GM21786 (cell line): ENCODE data around the gene CASK.
"Not testable (repeated sequence)": the region's sequence is repeated elsewhere in the genome, so short reads cannot be mapped to it uniquely, and the experiment has no call there.

Source experiments
- ATAC-seq: cut with Tn5 transposase; IDR thresholded peaks from one replicate; pipeline ENCODE4 v1.9.1; 2021; ENCODE audit not compliant: unreplicated experiment

Gene CASK

DNA sequence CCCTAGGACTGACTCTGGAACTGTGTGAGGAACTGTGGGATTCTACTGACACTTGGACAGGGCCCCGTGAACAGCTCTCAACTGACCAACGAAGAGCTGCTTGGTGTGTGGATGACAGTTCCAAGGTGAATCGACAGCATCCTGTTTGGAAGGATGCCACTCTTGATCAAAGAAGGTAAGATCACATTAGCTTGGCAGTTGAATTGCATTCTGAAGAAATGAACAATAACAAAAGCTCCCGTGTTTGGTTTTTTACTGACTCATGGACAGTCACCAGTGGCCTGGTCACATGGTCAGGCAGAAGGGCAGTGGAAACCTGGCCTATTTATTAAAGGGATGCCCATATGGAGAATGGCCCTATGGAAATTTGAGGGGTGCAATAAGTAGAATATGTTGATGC, 267.7 kb downstream of the CASK start:
- no peak for ATAC-seq

DNA sequence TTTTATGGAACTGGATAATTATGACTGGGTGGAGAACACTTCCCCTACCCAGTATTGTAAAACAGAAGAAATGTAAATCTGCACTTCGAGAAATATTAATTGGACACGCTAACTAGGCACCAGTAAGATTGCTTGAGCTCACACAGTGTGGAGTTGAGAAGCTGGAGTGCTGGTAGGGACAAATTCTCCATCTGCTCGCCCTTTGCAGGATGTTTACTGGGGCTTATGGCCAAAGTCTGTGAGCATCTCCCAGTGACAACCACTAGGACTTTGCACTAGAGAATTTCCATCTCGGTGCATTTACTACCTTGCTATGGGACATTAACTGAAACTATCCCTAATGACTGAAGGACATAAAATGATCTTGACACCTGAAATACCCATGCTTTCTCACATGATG, 268.3 kb downstream of the CASK start:
- ATAC-seq: no peak

DNA sequence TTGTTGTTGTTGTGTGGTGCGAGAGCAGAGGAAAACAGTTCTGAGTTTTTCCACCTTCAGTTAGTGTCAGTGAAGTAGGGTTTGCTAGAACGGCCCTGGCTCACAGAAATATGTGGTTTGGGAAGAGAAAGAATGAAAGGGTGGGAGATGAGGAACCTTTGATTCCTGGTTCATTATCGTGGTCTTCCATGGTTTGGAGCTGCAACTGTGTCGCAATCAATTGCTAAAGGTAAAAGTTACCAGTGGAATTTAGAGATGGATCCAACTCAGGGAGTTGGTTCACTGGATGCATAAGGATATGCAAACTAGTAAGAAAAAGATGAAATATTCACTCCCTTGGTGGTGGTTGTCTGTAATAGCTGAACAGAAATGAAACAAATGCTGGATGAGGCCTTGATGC, 270.2 kb downstream of the CASK start:
- no peak for ATAC-seq

DNA sequence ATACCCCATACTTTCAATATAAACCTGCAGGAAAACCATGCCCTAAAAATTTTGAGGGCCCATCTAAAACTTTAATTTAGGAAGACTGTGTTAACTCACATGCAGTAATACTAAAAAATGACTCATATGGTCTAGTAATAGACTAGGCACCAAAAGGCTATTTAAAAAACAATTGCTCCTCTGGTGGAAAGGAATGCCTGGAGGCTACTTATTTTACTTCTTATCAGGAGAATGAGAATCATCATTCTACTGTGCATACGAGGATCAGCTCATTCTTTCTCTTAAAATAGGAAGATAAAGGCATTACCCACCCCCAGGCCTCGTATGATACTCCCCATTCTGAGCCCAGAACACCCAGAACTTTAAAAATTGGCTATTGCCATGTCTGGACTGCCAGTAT, 277.2 kb downstream of the CASK start:
- not testable (repeated sequence) for ATAC-seq

DNA sequence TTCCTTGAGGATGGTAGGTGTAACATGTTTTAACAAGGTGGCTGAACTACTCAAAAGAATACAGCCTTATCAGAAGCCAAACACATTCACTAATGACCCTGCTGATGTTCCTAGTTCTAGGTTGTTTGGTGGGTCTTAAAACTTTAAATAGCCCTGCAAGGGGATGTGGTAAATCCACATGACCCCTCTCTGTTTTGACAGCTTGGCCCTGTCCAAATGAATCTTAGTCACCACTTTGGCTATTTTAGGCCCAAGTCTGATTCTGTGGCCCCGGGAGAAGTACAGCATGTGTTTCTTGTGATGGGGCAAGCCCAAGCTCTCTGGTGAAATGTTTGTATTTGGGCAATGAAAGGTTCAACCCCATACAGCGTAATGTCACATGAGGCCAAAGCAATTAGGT, 289.1 kb downstream of the CASK start:
- no peak for ATAC-seq

DNA sequence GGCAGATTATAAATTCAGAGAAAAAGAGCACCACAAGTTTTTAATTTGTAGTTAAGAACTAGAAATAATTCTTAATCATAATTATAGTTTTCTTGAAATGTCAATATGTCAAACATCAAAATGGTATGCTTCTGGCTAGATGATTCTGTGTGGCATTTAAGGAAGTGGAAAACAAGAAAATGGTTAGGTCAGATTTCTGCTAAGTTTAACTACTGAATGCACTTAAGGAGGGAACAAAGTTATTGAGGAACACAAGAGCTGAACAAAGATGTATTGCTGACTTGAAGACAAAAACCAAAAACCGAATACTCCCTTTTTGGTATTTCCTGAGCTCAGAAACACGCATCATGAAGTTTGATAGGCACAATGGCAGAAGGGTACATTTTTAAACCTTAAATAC, 293.3 kb downstream of the CASK start:
- no peak for ATAC-seq

DNA sequence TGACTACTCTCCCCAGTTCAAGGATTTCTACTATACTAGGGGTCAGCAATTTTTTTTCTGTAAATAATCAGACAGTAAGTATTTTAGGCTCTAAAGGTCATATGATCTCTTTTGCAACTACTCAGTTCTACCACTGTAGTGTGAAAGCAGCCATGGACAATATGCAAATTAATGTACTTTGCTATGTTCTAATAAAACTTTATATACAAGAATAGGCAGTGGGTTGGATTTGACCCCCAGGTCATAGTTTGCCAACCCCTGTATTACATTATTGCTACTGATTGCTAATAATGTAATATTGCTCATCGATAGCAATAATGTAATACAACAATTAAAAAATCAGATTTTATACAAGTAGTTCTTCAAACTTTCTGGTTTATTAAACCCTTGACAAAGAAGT, 293.8 kb downstream of the CASK start:
- no peak for ATAC-seq

DNA sequence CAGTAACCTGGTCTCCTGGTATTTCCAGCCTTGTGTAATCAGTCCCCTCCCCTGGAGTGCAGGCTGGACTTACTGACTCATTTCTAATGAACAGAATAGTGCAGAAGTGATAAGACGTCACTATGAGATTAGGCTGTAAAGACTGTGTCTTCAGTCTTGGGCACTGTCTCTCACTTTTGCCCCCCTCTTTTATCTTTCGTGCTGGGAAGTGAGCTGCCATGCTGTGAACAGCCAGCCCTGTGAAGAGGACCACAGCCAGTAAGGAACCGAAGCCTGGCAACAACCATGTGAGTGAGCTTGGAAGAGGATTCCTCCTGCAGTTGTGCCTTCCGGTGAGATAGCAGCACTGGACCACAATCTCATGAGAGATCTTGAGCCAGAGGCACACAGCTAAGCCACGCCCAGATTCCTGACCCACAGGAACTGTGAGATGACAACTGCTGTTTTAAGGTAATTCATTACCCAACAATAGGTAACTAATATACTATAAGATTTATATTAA, 302.1 kb downstream of the CASK start:
- ATAC-seq: no peak

DNA sequence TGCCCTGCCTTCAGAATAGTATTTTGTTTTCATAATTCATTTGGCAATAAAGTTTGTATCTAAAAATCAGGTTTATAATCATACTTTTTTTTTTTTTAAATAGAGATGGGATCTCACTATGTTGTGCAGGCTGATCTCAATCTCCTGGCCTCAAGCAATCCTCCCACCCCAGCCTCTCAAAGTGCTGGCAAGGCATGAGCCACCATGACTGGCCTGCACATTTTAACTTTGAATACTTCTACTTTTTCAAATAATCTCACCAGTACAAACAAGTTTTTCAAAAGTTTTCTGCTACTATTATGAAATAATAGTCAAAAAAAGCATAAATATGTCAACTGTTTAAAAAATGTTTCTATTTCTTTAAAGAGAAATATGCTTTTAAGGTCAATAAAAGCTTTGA, 304.1 kb downstream of the CASK start:
- no peak for ATAC-seq

DNA sequence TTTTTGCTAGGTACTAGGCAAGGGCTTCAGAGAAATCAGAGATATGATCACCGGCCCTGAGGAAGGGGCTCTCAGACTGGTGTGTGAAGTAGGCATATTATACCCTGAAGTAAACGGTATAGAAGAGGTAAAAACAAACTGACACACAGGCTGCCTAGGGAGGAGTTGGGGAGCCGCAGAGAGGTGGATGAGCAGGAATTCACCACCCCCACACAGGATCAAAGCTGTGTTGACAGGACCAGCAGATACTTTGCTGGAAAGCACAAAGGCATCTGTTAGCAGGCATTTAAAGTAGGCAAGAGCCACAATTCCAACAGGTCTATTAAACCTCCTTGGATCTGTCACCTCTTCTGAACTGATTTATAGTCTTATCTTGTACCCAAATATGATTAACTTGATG, 306.4 kb downstream of the CASK start:
- ATAC-seq: no peak

DNA sequence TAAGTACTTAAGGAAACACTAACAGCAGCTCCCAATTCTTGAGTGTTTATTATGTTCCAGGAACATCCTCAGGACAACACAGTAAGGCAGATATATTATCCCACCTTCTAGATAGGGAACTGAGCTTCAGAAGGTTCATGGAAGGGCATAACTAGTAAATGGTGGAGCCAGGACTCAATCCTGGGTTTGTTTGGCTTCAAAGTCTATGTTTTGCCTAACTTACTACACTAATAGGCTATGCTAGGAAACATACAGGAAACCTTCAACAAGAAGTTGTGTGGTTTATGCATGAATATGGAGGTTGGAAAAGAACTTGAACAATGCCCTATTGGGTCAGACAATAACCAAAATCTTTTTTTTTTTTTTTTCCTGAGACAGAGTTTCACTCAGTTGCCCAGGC, 307.1 kb downstream of the CASK start:
- no peak for ATAC-seq

DNA sequence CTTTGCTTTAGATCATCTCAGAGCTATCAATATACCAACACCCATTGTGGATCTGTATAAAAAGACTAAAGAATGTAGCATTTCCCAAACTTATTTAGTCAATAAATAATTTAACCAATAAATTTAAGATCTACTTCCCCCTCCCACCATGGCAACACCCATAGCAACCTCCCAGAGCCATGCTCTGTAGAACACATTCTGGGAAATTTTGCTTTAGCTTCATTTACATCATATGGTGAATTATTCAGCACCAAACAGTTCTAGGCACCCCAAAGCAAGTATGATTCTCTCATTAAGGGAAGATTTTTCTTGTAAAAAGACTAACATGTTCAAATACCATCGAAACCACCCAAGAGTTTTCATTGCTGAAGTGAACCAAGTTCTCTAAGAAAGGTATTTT, 315.1 kb downstream of the CASK start:
- ATAC-seq: no peak

DNA sequence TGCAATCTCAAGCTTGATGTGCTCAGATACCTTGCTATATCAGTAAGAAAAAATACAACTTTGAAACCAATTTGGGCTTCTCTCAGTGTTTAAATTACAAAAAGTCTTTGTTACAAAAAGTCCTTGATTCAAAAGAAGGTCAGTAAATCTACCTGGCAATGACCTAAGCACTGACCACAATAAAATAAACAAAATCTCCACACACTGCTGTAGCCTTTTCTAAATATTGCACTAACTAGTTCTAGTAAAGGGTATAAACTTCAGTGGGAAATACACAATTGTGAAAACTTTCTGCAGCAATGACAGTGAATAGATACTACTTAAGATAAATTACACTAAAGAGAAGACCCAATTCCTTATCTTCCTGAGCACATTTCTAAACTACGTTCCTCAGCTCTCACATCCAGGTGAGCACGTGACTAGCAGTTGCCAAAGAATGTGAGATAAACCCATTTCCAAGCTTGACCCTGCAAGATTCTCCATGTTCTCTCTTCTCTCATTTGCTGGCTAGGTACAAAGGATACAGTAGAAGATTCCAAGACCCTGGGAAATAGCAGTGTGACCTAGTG, 316.0 kb downstream of the CASK start:
- no peak for ATAC-seq

DNA sequence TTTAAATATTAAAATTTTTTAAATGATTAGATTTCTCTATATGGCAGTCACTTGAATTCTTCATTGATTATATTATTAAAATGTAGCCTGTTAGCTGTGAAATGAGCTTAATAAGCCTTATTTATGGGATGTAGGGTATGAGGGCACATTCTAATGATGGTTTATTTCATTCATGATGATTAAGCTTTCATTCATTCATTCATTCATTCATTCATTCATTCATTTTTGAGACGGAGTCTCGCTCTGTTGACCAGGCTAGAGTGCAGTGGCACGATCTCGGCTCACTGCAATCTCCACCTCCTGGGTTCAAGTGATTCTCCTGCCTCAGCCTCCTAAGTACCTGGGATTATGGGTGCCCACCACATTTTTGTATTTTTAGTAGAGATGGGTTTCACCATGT, 317.3 kb downstream of the CASK start:
- not testable (repeated sequence) for ATAC-seq

DNA sequence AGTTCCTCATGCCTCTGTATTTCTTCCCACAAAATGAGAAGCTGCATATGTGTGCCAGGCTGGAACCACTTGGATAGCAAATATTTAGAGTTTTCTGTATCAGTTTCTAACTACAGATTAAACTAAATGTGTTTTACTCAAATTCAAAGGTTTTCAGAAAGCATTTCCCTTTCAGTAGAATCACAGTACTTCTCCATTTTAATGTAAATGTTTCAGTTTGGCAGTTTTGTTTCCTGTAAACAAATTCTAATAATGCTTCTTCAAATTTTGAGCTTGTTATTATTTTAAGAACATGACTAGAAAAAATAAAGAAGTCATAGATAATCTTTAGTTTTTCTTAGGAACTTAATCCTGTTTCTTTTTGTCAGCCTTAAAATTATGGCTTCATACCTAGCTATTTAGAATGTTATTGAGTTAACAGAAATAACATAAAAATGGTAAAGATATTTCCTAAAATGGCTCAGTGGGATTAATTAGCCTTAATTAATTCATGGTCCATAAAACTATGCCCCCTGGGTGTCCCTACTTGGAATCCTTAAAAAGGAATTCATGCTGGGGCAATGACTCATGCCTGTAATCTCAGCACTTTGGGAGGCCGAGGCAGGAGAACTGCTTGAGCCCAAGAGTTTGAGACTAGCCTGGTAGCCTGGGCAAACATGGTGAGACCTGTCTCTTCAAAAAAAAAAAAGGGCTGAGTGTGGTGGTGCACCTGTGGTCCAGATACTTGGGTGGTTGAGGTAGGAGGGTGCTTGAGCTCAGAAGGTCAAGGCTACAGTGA, 318.4 kb downstream of the CASK start:
- ATAC-seq: no peak

DNA sequence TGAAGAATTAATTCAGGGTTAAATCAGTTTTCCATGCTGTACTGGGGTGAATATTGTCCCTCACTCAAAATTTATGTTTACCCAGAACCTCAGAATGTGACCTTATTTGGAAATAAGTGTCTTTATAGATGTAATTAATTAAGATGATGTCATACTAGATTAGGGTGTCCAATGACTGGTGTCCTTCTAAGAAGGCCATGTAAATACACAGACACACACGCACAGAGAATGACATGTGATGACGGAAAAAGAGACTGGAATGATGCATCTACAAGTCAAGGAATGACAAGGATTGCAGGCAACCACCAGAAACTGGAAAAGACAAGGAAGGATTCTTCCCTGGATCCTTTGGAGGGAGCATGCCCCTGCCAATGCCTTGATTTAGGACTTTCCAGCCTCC, 319.2 kb downstream of the CASK start:
- ATAC-seq: no peak

DNA sequence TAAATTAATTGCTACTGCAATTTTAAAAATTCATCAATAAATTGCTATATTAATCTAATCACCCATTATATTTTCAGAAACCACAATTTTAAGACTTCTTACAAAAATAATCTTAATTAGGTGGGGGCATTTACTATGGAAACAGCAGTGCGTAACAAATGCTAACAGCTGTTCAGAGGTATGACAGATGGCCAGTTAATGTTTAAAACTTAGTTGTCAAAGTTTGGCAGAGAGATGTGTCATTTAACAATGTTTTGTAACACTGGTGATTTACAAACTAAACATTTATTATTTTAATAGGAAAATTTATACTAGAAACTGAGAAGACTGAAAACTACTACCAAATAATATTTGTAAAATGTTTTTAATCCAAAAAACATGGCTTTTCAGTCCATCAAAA, 319.8 kb downstream of the CASK start:
- no peak for ATAC-seq

DNA sequence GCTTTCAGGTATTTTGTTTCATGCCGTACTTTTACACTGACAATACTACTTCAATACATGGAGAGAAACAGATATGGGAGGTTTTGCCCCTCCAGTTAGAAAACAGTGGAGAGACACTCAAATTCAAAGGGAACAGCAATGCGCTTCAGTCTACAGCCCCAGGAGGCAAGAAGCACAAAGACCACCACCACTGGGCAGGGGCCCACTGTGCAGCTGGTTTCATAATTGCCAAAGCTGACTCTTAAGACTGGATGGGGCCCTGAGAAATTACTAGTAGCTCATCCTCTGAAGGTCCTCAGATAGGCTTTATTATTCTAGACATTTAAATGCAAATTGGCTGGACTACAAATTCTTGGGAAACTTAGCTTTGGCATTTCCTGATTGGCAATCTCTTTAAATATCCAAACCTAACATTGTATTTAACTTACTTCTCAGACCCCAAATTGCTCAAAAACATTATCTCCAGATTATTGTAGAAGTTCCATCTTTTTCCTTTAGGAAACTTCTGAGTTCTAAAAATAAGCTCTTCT, 320.5 kb downstream of the CASK start:
- no peak for ATAC-seq

DNA sequence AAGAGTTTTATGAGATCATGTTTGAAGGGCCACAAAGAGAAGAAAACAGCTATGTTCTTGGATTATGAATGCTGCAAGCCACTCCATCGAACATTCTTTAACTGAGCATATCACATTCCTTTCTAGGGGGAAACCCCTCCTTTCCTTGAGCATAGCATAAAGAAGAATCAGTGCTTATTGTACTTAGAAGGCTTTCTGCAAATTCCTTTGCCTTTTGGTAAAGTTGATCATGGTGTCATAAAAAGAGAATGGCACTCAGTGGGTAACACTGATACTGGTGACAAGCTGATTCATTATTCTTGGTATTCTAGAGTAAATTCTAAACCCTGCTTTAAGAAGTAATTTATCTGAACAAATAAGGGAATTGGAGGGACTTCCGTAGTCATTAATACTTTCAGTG, 323.1 kb downstream of the CASK start:
- no peak for ATAC-seq

DNA sequence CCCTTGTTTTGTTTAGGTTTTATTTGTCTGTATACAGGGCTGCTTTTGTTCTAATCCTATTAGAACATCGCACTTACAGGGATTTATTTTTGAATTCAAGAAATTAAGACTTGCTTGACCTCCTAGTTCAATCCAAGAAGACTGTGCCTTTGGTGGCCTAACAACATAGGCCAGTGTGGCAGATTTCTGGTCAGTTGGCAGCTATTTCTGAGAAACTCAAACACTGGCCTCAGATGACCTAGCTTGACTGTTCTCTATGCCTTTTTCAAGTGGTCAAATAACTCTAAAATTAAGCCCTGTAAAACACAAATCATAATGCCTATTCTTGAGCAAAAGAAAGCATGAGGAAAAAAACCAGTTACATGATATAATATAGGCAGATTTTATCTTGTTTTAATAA, 323.8 kb downstream of the CASK start:
- no peak for ATAC-seq

DNA sequence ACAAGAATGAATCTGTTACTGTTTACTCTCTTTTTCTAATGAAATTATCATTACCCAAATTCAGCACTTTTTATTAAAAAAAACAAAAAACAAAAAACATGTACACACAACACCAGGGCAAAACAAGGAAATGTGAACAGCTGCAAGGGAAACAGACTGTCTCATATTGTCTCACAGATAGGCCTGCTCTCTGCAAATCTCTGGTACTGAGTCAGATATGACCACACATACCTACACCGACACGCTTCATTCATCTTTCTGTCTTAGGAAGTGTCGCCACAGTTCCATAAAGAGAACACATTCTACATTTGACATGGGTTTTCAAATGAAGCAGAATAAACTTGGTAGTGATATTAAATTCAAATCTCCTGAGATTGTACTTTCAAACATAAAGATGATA, 326.8 kb downstream of the CASK start:
- peak; percentile 92 for ATAC-seq

DNA sequence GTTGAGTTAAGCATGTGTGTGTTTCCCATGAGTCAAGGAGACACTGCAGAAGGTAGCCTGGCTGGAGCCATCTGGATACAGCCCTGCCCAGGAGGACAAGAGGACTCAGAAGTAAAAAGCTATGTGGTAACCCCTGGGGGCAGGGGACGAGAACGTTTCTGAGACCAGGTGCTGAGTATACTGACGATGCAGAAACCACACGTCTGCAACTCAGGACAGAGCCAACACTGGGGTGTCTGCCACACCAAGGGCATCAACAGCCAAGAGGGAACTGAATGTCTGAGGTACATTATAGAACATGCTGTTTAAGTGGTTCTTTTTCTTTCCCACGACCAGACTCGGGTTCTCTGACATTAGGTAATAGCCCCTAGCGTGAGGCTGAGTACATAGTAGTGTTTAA, 328.7 kb downstream of the CASK start:
- ATAC-seq: no peak

DNA sequence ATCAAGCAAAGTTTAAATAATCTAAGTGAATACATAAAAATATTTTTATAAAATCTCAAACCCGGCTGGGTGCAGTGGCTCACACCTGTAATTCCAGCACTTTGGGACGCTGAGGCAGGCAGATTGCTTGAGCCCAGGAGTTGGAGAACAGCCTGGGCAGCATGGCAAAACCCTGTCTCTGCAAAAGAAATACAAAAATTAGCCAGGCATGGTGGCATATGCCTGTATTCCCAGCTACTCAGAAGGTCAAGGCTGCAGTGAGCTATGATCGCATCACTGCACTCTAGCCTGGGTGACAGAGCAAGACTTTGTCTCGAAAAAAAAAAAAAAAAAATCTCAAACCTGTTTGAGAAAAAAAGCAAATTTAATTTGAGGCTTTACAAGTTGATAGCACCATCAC, 331.4 kb downstream of the CASK start:
- no peak for ATAC-seq
